ENCODE measurements around the gene TSPAN5.
"Not testable (repeated sequence)": the region's sequence is repeated elsewhere in the genome, so short reads cannot be mapped to it uniquely, and the experiment has no call there.

Gene TSPAN5

GRCh38 chr4:98546910-98547594, 111.4 kb downstream of the TSPAN5 start:
- no peak for DNase-seq (ENCODE audit: low read depth)

GRCh38 chr4:98544818-98545414, 113.5 kb downstream of the TSPAN5 start:
- DNase-seq (ENCODE audit: low read depth), result no peak

- no peak for DNase-seq (ENCODE audit: low read depth)
Observed at GRCh38 chr4:98544141-98544817, 114.1 kb downstream of the TSPAN5 start.

- DNase-seq (ENCODE audit: low read depth), result no peak
Observed at GRCh38 chr4:98542011-98542410, 116.4 kb downstream of the TSPAN5 start.

GRCh38 chr4:98540803-98541202, 117.6 kb downstream of the TSPAN5 start:
- no peak for DNase-seq (ENCODE audit: low read depth)

GRCh38 chr4:98539741-98540140, 118.7 kb downstream of the TSPAN5 start:
- no peak for DNase-seq (ENCODE audit: low read depth)

- no peak for DNase-seq (ENCODE audit: low read depth)
Observed at GRCh38 chr4:98539299-98539698, 119.1 kb downstream of the TSPAN5 start.

GRCh38 chr4:98536631-98537030, 121.8 kb downstream of the TSPAN5 start:
- DNase-seq (ENCODE audit: low read depth), result no peak

GRCh38 chr4:98534146-98534545, 124.3 kb downstream of the TSPAN5 start:
- DNase-seq (ENCODE audit: low read depth), result not testable (repeated sequence)

- DNase-seq (ENCODE audit: low read depth), result no peak
Observed at GRCh38 chr4:98530572-98530971, 127.8 kb downstream of the TSPAN5 start.

- DNase-seq (ENCODE audit: low read depth), result no peak
Observed at GRCh38 chr4:98529970-98530569, 128.3 kb downstream of the TSPAN5 start.

- no peak for DNase-seq (ENCODE audit: low read depth)
Observed at GRCh38 chr4:98528882-98529281, 129.5 kb downstream of the TSPAN5 start.

- DNase-seq (ENCODE audit: low read depth), result no peak
Observed at GRCh38 chr4:98527534-98528269, 130.7 kb downstream of the TSPAN5 start.

GRCh38 chr4:98524230-98524629, 134.2 kb downstream of the TSPAN5 start:
- no peak for DNase-seq (ENCODE audit: low read depth)

- no peak for DNase-seq (ENCODE audit: low read depth)
Observed at GRCh38 chr4:98522636-98523395, 135.6 kb downstream of the TSPAN5 start.

- no peak for DNase-seq (ENCODE audit: low read depth)
Observed at GRCh38 chr4:98522062-98522461, 136.3 kb downstream of the TSPAN5 start.

- DNase-seq (ENCODE audit: low read depth), result no peak
Observed at GRCh38 chr4:98521486-98521885, 136.9 kb downstream of the TSPAN5 start.

- no peak for DNase-seq (ENCODE audit: low read depth)
Observed at GRCh38 chr4:98519268-98519977, 139.0 kb downstream of the TSPAN5 start.

- DNase-seq (ENCODE audit: low read depth), result no peak
Observed at GRCh38 chr4:98518559-98519267, 139.7 kb downstream of the TSPAN5 start.
